Measurements from ENCODE around the gene PCDHB10.
A peak's percentile ranks its signal among the peaks of the same experiment; 100 is the strongest.
"Not testable (repeated sequence)": the region's sequence is repeated elsewhere in the genome, so short reads cannot be mapped to it uniquely, and the experiment has no call there.

Gene PCDHB10

GRCh38 chr5:141172381-141173204 lies 19.6 kb upstream of the PCDHB10 start, which contains the start of gene PCDHB7:
TSS of gene PCDHB7 (plus strand) at chr5:141172644. CDS start at chr5:141172836, 192 bp downstream.
- TF ChIP-seq CTCF (conservative IDR thresholded peaks at IDR 0.05; ENCODE audit: low read length), result peak; percentile 56
- DNase-seq (ENCODE audit: low read depth), result peak; percentile 33
- H3K4me3 ChIP-seq (ENCODE audit: low read length), result peak within 1 kb of the TSS; percentile 20

- H3K4me3 ChIP-seq (ENCODE audit: low read length); DNase-seq (ENCODE audit: low read depth): not testable (repeated sequence)
Measured at GRCh38 chr5:141174291-141175104, 17.7 kb upstream of the PCDHB10 start.

DNA sequence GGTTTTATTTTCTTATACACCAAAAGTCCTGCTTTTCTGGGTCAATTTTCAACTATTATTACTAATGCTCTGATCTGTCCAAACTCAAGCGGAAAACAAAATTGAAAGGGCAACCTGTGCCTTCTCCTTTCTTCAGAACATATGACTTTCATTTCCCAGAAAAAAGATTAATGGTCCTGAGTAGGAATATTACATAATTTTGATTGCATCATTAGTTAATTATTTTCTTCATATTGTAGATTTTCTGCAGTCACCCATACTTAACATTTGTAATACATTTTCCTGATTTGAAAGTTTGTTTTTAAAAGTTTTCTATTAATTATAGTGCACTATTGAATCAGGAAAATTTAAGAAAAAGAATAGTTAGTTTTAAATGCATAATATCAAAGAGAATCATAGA lies 16.2 kb upstream of the PCDHB10 start:
- no peak for DNase-seq (ENCODE audit: low read depth)
- no peak overlapping the region for H3K4me3 ChIP-seq (ENCODE audit: low read length)
- TF ChIP-seq CTCF (conservative IDR thresholded peaks at IDR 0.05; ENCODE audit: low read length), result no peak

DNA sequence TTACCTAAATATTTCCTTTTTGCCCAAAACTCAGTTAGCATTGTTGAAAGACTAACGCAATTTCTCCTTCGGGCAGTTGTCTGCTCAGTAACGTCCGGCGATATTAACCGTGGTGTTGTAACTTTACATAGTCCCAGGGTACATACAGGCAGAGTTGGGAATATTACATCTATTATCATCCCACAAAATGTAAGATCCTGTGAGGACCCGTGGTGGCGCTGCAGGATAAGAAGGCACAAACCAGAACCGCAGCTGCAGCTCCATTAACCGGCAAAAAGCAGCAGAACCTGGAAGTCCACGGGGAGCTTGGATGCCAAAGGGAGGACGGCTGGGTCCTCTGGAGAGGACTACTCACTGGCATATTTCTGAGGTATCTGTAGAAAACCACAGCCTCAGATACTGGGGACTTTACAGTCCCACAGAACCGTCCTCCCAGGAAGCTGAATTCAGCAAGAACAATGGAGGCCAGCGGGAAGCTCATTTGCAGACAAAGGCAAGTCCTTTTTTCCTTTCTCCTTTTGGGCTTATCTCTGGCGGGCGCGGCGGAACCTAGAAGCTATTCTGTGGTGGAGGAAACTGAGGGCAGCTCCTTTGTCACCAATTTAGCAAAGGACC lies 14.5 kb upstream of the PCDHB10 start, which contains the start of gene PCDHB8:
Gene PCDHB8, plus strand, starts transcription at position 214 of the 615 bp plus-strand sequence. Its CDS starts 245 bp downstream, at position 459.
- DNase-seq (ENCODE audit: low read depth); H3K4me3 ChIP-seq (ENCODE audit: low read length): not testable (repeated sequence)
- peak; percentile 17; the same call in 1 of the 2 replicates for TF ChIP-seq CTCF (conservative IDR thresholded peaks at IDR 0.05; ENCODE audit: low read length)

- DNase-seq (ENCODE audit: low read depth); H3K4me3 ChIP-seq (ENCODE audit: low read length): not testable (repeated sequence)
Measured at GRCh38 chr5:141179371-141179770, 12.8 kb upstream of the PCDHB10 start.

- H3K4me3 ChIP-seq (ENCODE audit: low read length); DNase-seq (ENCODE audit: low read depth): not testable (repeated sequence)
Measured at GRCh38 chr5:141179876-141180275, 12.3 kb upstream of the PCDHB10 start.

DNA sequence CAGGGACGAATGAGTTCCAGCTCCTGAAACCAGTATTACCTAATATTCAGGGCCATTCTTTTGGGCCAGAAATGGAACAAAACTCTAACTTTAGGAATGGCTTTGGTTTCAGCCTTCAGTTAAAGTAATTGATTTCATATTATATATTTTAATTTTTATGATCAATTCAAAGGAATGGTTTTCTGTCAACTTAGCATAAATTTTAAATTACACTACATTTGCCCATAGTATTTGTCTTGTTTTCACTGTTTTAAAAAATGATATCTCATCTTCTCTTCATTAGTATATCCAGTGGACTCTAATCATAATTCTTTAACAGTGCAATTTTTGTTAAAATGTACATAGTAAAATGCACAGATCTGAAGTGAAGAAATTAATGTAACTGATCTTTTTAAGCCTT lies 11.8 kb upstream of the PCDHB10 start:
- H3K4me3 ChIP-seq (ENCODE audit: low read length), result no peak overlapping the region
- DNase-seq (ENCODE audit: low read depth), result no peak
- TF ChIP-seq CTCF (conservative IDR thresholded peaks at IDR 0.05; ENCODE audit: low read length), result no peak

- TF ChIP-seq CTCF (conservative IDR thresholded peaks at IDR 0.05; ENCODE audit: low read length), result peak; percentile 39
- peak; percentile 35 for DNase-seq (ENCODE audit: low read depth)
- H3K4me3 ChIP-seq (ENCODE audit: low read length), result peak within 1 kb of the TSS; percentile 43
Measured at GRCh38 chr5:141182248-141182647, 9.9 kb upstream of the PCDHB10 start, which contains the start of gene PCDHB16. TSS of gene PCDHB16 (plus strand) at chr5:141182387. CDS start at chr5:141182560, 173 bp downstream.

GRCh38 chr5:141184117-141184855 lies 7.9 kb upstream of the PCDHB10 start:
- DNase-seq (ENCODE audit: low read depth); H3K4me3 ChIP-seq (ENCODE audit: low read length): not testable (repeated sequence)

Data from AG10803 (cell line).